NCI-H146 treated with DMSO at 0.1 percent for 48 hours (cell line): ENCODE data around the gene KBTBD8.

ENCODE experiments used
- DNase-seq: peaks from one replicate; lab custom pipeline; 2025; ENCODE audit not compliant: unreplicated experiment; lab: John Stamatoyannopoulos, UW

Gene KBTBD8

GRCh38 chr3:66997560-66998112 lies 471 bp upstream of the KBTBD8 start:
- no peak for DNase-seq

GRCh38 chr3:66998904-66999235 lies 763 bp downstream of the KBTBD8 start:
- no peak for DNase-seq

GRCh38 chr3:67000009-67000408 lies 1.9 kb downstream of the KBTBD8 start:
- no peak for DNase-seq

- DNase-seq: no peak
Measured at GRCh38 chr3:67001086-67001861, 3.2 kb downstream of the KBTBD8 start.

GRCh38 chr3:67005974-67006373 lies 7.9 kb downstream of the KBTBD8 start:
- no peak for DNase-seq

GRCh38 chr3:67006460-67006859 lies 8.4 kb downstream of the KBTBD8 start:
- DNase-seq: no peak

GRCh38 chr3:67008388-67008787 lies 10.3 kb downstream of the KBTBD8 start:
- no peak for DNase-seq

- DNase-seq: no peak
Measured at GRCh38 chr3:67009716-67010115, 11.6 kb downstream of the KBTBD8 start.

- no peak for DNase-seq
Measured at GRCh38 chr3:67011414-67012131, 13.5 kb downstream of the KBTBD8 start.

- DNase-seq: no peak
Measured at GRCh38 chr3:67012564-67012963, 14.5 kb downstream of the KBTBD8 start.

- DNase-seq: no peak
Measured at GRCh38 chr3:67015702-67016484, 17.8 kb downstream of the KBTBD8 start.

GRCh38 chr3:67016522-67017080 lies 18.5 kb downstream of the KBTBD8 start:
- DNase-seq: no peak

GRCh38 chr3:67017211-67017610 lies 19.1 kb downstream of the KBTBD8 start:
- no peak for DNase-seq

- DNase-seq: no peak
Measured at GRCh38 chr3:67018105-67018788, 20.1 kb downstream of the KBTBD8 start.

- DNase-seq: no peak
Measured at GRCh38 chr3:67018789-67019526, 20.9 kb downstream of the KBTBD8 start.

GRCh38 chr3:67028001-67028784 lies 30.1 kb downstream of the KBTBD8 start:
- no peak for DNase-seq

- no peak for DNase-seq
Measured at GRCh38 chr3:67030785-67031740, 33.0 kb downstream of the KBTBD8 start.

- DNase-seq: peak; percentile 85
Measured at GRCh38 chr3:67031986-67032385, 33.9 kb downstream of the KBTBD8 start.
